OCI-LY1 (cell line): ENCODE results near the gene ZC4H2.

Source experiments
- H2AFZ ChIP-seq: fragments of 200-600 bp; sonication (generic), shearing (Covaris generic); 2 replicates; pipeline ENCODE4 v1.6.0; 2014; ENCODE audit warnings: antibody characterized with exemption, mild to moderate bottlenecking, low read length
- H3F3A ChIP-seq: fragments of 200-600 bp; sonication (generic), shearing (Covaris generic); 2 replicates; pipeline ENCODE4 v1.6.0; 2014; ENCODE audit warnings: mild to moderate bottlenecking, antibody characterized with exemption, low read length, moderate library complexity; ENCODE audit not compliant: insufficient read depth
- H3K27ac ChIP-seq: fragments of 200-600 bp; sonication (generic); 2 replicates; pipeline ENCODE4 v1.5.1; 2014; ENCODE audit warnings: low read length, mixed run types, mild to moderate bottlenecking, low read depth; ENCODE audit not compliant: poor library complexity, severe bottlenecking
- H3K27me3 ChIP-seq: fragments of 200-600 bp; sonication (generic); 2 replicates; pipeline ENCODE4 v1.6.0; 2014; ENCODE audit warnings: antibody characterized with exemption, mild to moderate bottlenecking, low read length, moderate library complexity; ENCODE audit not compliant: insufficient read depth
- H3K36me3 ChIP-seq: fragments of 200-600 bp; sonication (generic); 2 replicates; pipeline ENCODE4 v1.6.1; 2014; ENCODE audit warnings: mild to moderate bottlenecking, antibody characterized with exemption, low read length, moderate library complexity, mixed read lengths; ENCODE audit not compliant: insufficient read depth
- H3K4me1 ChIP-seq: fragments of 200-600 bp; sonication (generic); 2 replicates; pipeline ENCODE4 v1.5.1; 2014; ENCODE audit warnings: mild to moderate bottlenecking, low read length, moderate library complexity; ENCODE audit not compliant: insufficient read depth, severe bottlenecking
- H3K4me2 ChIP-seq: fragments of 200-600 bp; sonication (generic), shearing (Covaris generic); 2 replicates; pipeline ENCODE4 v1.6.1; 2014; ENCODE audit warnings: low read length
- H3K4me3 ChIP-seq: fragments of 200-600 bp; sonication (generic); 2 replicates; pipeline ENCODE4 v1.5.1; 2014; ENCODE audit warnings: low read length, low read depth, mild to moderate bottlenecking, mixed read lengths; ENCODE audit not compliant: poor library complexity, severe bottlenecking
- H3K79me2 ChIP-seq: fragments of 200-600 bp; shearing (Covaris generic); 2 replicates; pipeline ENCODE4 v1.6.1; 2016; ENCODE audit warnings: mixed run types, low read length, mixed read lengths; ENCODE audit not compliant: insufficient read depth
- H3K9ac ChIP-seq: fragments of 200-600 bp; sonication (generic), shearing (Covaris generic); 2 replicates; pipeline ENCODE4 v1.6.1; 2014; ENCODE audit warnings: mild to moderate bottlenecking, low read length, mixed read lengths
- H3K9me2 ChIP-seq: fragments of 200-600 bp; sonication (generic), shearing (Covaris generic); 2 replicates; pipeline ENCODE4 v1.6.1; 2014; ENCODE audit warnings: low read depth, mild to moderate bottlenecking, low read length, mixed read lengths
- H3K9me3 ChIP-seq: fragments of 200-600 bp; shearing (Covaris generic); 2 replicates; pipeline ENCODE4 v1.6.1; 2014; ENCODE audit warnings: low read length, mixed read lengths
- H4K20me1 ChIP-seq: fragments of 200-600 bp; sonication (generic), shearing (Covaris generic); 2 replicates; pipeline ENCODE4 v1.6.0; 2016; ENCODE audit warnings: mild to moderate bottlenecking, low read length; ENCODE audit not compliant: insufficient read depth
- CTCF ChIP-seq: fragments of 200-600 bp; sonication (generic), shearing (Covaris generic); IDR thresholded peaks from 2 replicates; pipeline ENCODE4 v1.5.1; 2017; ENCODE audit warnings: mild to moderate bottlenecking, antibody characterized with exemption, low read length, moderate library complexity, mixed read lengths
- EZH2 ChIP-seq: fragments of 200-600 bp; sonication (generic), shearing (Covaris generic); IDR thresholded peaks from 2 replicates; pipeline ENCODE4 v1.8.0; 2017; ENCODE audit warnings: borderline replicate concordance, mixed run types, mild to moderate bottlenecking, antibody characterized with exemption, low read length, moderate library complexity, mixed read lengths

ZC4H2 gene

GRCh38 chrX:64975989-64976672, at the start of gene ZC4H2:
TSS of gene ZC4H2 (minus strand) at chrX:64976450. CDS start at chrX:64976377, 73 bp downstream.
- Histone ChIP-seq H3K9me3 (no peaks in the 10 kb centered on the region), H3K9ac (peak within 1 kb of the TSS; percentile 72), H3K4me1 (peaks cover 10% of the 10 kb centered on the region), H3K79me2 (no peaks in the 10 kb centered on the region), H4K20me1 (no peaks in the 10 kb centered on the region), H3K27me3 (no peaks in the 10 kb centered on the region), H3F3A (no peaks in the 10 kb centered on the region), H3K27ac (no peak within 1 kb of the TSS), H3K4me2 (peak within 1 kb of the TSS; percentile 92), H3K36me3 (no peaks in the 10 kb centered on the region), H3K9me2 (no peaks in the 10 kb centered on the region), H2AFZ (peak within 1 kb of the TSS; percentile 96), H3K4me3 (peak within 1 kb of the TSS; percentile 88)
- TF ChIP-seq EZH2 (no peak), CTCF (no peak)

- no peak overlapping the region for H3K4me2 ChIP-seq
- H3K36me3 ChIP-seq = no peaks in the 10 kb centered on the region
- H2AFZ ChIP-seq = no peak overlapping the region
- H3K27ac ChIP-seq = no peak overlapping the region
- H3K9ac ChIP-seq = no peak overlapping the region
- no peaks in the 10 kb centered on the region for H3K4me1 ChIP-seq
- no peaks in the 10 kb centered on the region for H3K9me2 ChIP-seq
- H4K20me1 ChIP-seq = no peaks in the 10 kb centered on the region
- H3K4me3 ChIP-seq = no peak overlapping the region
- no peaks in the 10 kb centered on the region for H3F3A ChIP-seq
- no peaks in the 10 kb centered on the region for H3K79me2 ChIP-seq
- no peak for TF ChIP-seq CTCF
- no peak for TF ChIP-seq EZH2
- no peaks in the 10 kb centered on the region for H3K27me3 ChIP-seq
- no peaks in the 10 kb centered on the region for H3K9me3 ChIP-seq
Measured at GRCh38 chrX:65017451-65017850, 41.2 kb upstream of the ZC4H2 start.

GRCh38 chrX:65014230-65014629, 38.0 kb upstream of the ZC4H2 start:
- Histone ChIP-seq H3K9me2 (no peaks in the 10 kb centered on the region), H4K20me1 (no peaks in the 10 kb centered on the region), H3K4me3 (no peak overlapping the region), H3K4me2 (no peak overlapping the region), H2AFZ (no peak overlapping the region), H3K9ac (no peak overlapping the region), H3K4me1 (no peaks in the 10 kb centered on the region), H3F3A (no peaks in the 10 kb centered on the region), H3K27me3 (no peaks in the 10 kb centered on the region), H3K36me3 (no peaks in the 10 kb centered on the region), H3K9me3 (no peaks in the 10 kb centered on the region), H3K79me2 (no peaks in the 10 kb centered on the region), H3K27ac (no peak overlapping the region)
- TF ChIP-seq EZH2 (no peak), CTCF (no peak)
